ENCODE results near the gene KLK1. TPM values are rescaled to one million over a fixed set of nuclear protein-coding genes. Genes with fewer than 3 reads are reported as not detected.

KLK1 gene
- polyA plus RNA-seq, 3 donors = 0.66 to 0.72 TPM; not detected in 1

GRCh38 chr19:50839712-50840655, 16.4 kb upstream of the KLK1 start:
- TF ChIP-seq CTCF (IDR thresholded peaks at IDR 0.05) = no peak
- no peak overlapping the region for H3K9ac ChIP-seq (ENCODE audit: insufficient read depth, low read length, poor library complexity, severe bottlenecking)
- no peaks in the 10 kb centered on the region for H3K9me3 ChIP-seq (replicated peaks in 1 of 2; ENCODE audit: control insufficient read depth in 1 of 2, insufficient read depth in 1 of 2, low read length in 2 of 2)
- peaks cover 0 to 2% of the 10 kb centered on the region in 2 donors for H3K36me3 Mint-ChIP-seq
- peak overlapping the region in 1 of 7 donors; percentile 25 for H3K27ac Mint-ChIP-seq
- H3K4me3 Mint-ChIP-seq = no peak overlapping the region
- H3K4me1 ChIP-seq (ENCODE audit: control insufficient read depth in 1 of 2, insufficient read depth in 2 of 2, low read length in 2 of 2) = peaks cover 8 to 11% of the 10 kb centered on the region in 2 donors
- H3K27me3 ChIP-seq (ENCODE audit: control insufficient read depth in 2 of 2, insufficient read depth in 2 of 2, low read length in 2 of 2) = peaks cover 7 to 27% of the 10 kb centered on the region in 2 donors
- H3K27me3 Mint-ChIP-seq (ENCODE audit: low read depth in 3 of 3) = peaks cover 32 to 53% (median 39%) of the 10 kb centered on the region in 3 donors
- no peak for DNase-seq
- 84% methylated on average over 4 of the region's 10 CpGs for WGBS (ENCODE audit: insufficient coverage)
- no peaks in the 10 kb centered on the region for H3K79me2 ChIP-seq (ENCODE audit: insufficient read depth, low read length)
- H3K36me3 ChIP-seq (replicated peaks in 1 of 2; ENCODE audit: control insufficient read depth in 1 of 2, insufficient read depth in 2 of 2, low read length in 2 of 2) = no peaks in the 10 kb centered on the region
- intact Hi-C loops (cut with micrococcal nuclease) = no loop called here
- no peak overlapping the region for H2AFZ ChIP-seq (ENCODE audit: insufficient read depth, low read depth, low read length, poor library complexity, severe bottlenecking)
- no peak overlapping the region for H3K4me2 ChIP-seq (replicated peaks; ENCODE audit: extremely low read depth, low read length, poor library complexity, severe bottlenecking)
- H3K4me3 ChIP-seq (replicated peaks in 1 of 3; ENCODE audit: low read depth in 2 of 3, low read length in 3 of 3) = no peak overlapping the region
- H3K9me3 Mint-ChIP-seq = peaks cover 4 to 18% (median 7%) of the 10 kb centered on the region in 7 donors
- H3K4me1 Mint-ChIP-seq = peaks cover 13% of the 10 kb centered on the region
- no peaks in the 10 kb centered on the region for H4K20me1 ChIP-seq (ENCODE audit: insufficient read depth, low read length)
- no peak overlapping the region for H3K27ac ChIP-seq (ENCODE audit: low read depth in 1 of 2, low read length in 2 of 2)

- peaks cover 8 to 11% of the 10 kb centered on the region in 2 donors for H3K4me1 ChIP-seq (ENCODE audit: control insufficient read depth in 1 of 2, insufficient read depth in 2 of 2, low read length in 2 of 2)
- WGBS (ENCODE audit: insufficient coverage) = 38% methylated on average over 2 of the region's 6 CpGs
- no peak overlapping the region for H3K4me3 Mint-ChIP-seq
- no peak for DNase-seq
- no peak overlapping the region for H3K27ac ChIP-seq (ENCODE audit: low read depth in 1 of 2, low read length in 2 of 2)
- no peaks in the 10 kb centered on the region for H3K9me3 ChIP-seq (replicated peaks in 1 of 2; ENCODE audit: control insufficient read depth in 1 of 2, insufficient read depth in 1 of 2, low read length in 2 of 2)
- H2AFZ ChIP-seq (ENCODE audit: insufficient read depth, low read depth, low read length, poor library complexity, severe bottlenecking) = no peak overlapping the region
- no peak overlapping the region for H3K4me3 ChIP-seq (replicated peaks in 1 of 3; ENCODE audit: low read depth in 2 of 3, low read length in 3 of 3)
- no peak overlapping the region for H3K27ac Mint-ChIP-seq
- H3K4me2 ChIP-seq (replicated peaks; ENCODE audit: extremely low read depth, low read length, poor library complexity, severe bottlenecking) = no peak overlapping the region
- peaks cover 12 to 38% of the 10 kb centered on the region in 2 donors for H3K27me3 ChIP-seq (ENCODE audit: control insufficient read depth in 2 of 2, insufficient read depth in 2 of 2, low read length in 2 of 2)
- H3K9me3 Mint-ChIP-seq = peaks cover 0 to 14% (median 3%) of the 10 kb centered on the region in 7 donors
- no peaks in the 10 kb centered on the region for H3K79me2 ChIP-seq (ENCODE audit: insufficient read depth, low read length)
- H3K27me3 Mint-ChIP-seq (ENCODE audit: low read depth in 3 of 3) = peaks cover 45 to 61% (median 48%) of the 10 kb centered on the region in 3 donors
- H4K20me1 ChIP-seq (ENCODE audit: insufficient read depth, low read length) = no peaks in the 10 kb centered on the region
- no peak for TF ChIP-seq CTCF (IDR thresholded peaks at IDR 0.05)
- H3K9ac ChIP-seq (ENCODE audit: insufficient read depth, low read length, poor library complexity, severe bottlenecking) = no peak overlapping the region
- no peaks in the 10 kb centered on the region for H3K36me3 ChIP-seq (replicated peaks in 1 of 2; ENCODE audit: control insufficient read depth in 1 of 2, insufficient read depth in 2 of 2, low read length in 2 of 2)
- H3K4me1 Mint-ChIP-seq = peaks cover 13% of the 10 kb centered on the region
- H3K36me3 Mint-ChIP-seq = peaks cover 0 to 2% of the 10 kb centered on the region in 2 donors
- intact Hi-C loops (cut with micrococcal nuclease) = no loop called here
Measured at GRCh38 chr19:50838239-50838638, 14.7 kb upstream of the KLK1 start.
